Renal pelvis (tissue), 12 donors: ENCODE data around the gene CLEC18B. TPM values are rescaled to one million over a fixed set of nuclear protein-coding genes. Genes with fewer than 3 reads are reported as not detected.
"Not testable (repeated sequence)": the region's sequence is repeated elsewhere in the genome, so short reads cannot be mapped to it uniquely, and the experiment has no call there.

Experiments
- DNase-seq: peaks from one replicate; pipeline ENCODE4 v3.0.0-alpha.2; 2013
- long read RNA-seq, 16 experiments: transcript quantifications; one replicate each; lab custom pipeline, GENCODE V29; 2026
- polyA plus RNA-seq, 3 donors: library from polyadenylated mRNA; unstranded; fragments of 120-200 nt; gene quantifications; one replicate each; pipeline ENCODE4 v1.2.1, GENCODE V29; 2013; ENCODE audit not compliant: insufficient read length in 3 of 3

Gene CLEC18B
- 100 to 1,000 TPM; 154 to 228 (median 188) TPM for polyA plus RNA-seq
- long read RNA-seq, donor 1, partial matches to known transcripts, result 10 of 20 reads
- long read RNA-seq, donor 1, other reads (novel, unspliced or antisense), result 10 of 20 reads
- long read RNA-seq, donor 2, partial matches to known transcripts, result 25 of 45 reads
- long read RNA-seq, donor 2, other reads (novel, unspliced or antisense), result 20 of 45 reads
- long read RNA-seq, donor 3, partial matches to known transcripts, result 58 of 66 reads
- long read RNA-seq, donor 3, other reads (novel, unspliced or antisense), result 8 of 66 reads
- long read RNA-seq, donor 4, partial matches to known transcripts, result 27 of 28 reads
- long read RNA-seq, donor 4, other reads (novel, unspliced or antisense), result 0 of 28 reads
- long read RNA-seq, donor 5, partial matches to known transcripts, result 16 of 16 reads
- long read RNA-seq, donor 5, other reads (novel, unspliced or antisense), result 0 of 16 reads
- long read RNA-seq, donor 6, partial matches to known transcripts, result 33 of 40 reads
- long read RNA-seq, donor 6, other reads (novel, unspliced or antisense), result 7 of 40 reads
- long read RNA-seq, donor 7, partial matches to known transcripts, result 31 of 37 reads
- long read RNA-seq, donor 7, other reads (novel, unspliced or antisense), result 6 of 37 reads
- long read RNA-seq, donor 8, result 0 reads
- long read RNA-seq, donor 9, partial matches to known transcripts, result 30 of 36 reads
- long read RNA-seq, donor 9, other reads (novel, unspliced or antisense), result 6 of 36 reads
- long read RNA-seq, donor 10, partial matches to known transcripts, result 30 of 30 reads
- long read RNA-seq, donor 10, other reads (novel, unspliced or antisense), result 0 of 30 reads
- long read RNA-seq, donor 11, partial matches to known transcripts, result 7 of 32 reads
- long read RNA-seq, donor 11, other reads (novel, unspliced or antisense), result 25 of 32 reads
- long read RNA-seq, donor 12, partial matches to known transcripts, result 60 of 80 reads
- long read RNA-seq, donor 12, other reads (novel, unspliced or antisense), result 20 of 80 reads
- long read RNA-seq, donor 13, partial matches to known transcripts, result 8 of 13 reads
- long read RNA-seq, donor 13, other reads (novel, unspliced or antisense), result 5 of 13 reads
- long read RNA-seq, donor 14, result 0 reads
- long read RNA-seq, donor 15, result 0 reads
- long read RNA-seq, donor 16, partial matches to known transcripts, result 118 of 154 reads
- long read RNA-seq, donor 16, other reads (novel, unspliced or antisense), result 36 of 154 reads

DNA sequence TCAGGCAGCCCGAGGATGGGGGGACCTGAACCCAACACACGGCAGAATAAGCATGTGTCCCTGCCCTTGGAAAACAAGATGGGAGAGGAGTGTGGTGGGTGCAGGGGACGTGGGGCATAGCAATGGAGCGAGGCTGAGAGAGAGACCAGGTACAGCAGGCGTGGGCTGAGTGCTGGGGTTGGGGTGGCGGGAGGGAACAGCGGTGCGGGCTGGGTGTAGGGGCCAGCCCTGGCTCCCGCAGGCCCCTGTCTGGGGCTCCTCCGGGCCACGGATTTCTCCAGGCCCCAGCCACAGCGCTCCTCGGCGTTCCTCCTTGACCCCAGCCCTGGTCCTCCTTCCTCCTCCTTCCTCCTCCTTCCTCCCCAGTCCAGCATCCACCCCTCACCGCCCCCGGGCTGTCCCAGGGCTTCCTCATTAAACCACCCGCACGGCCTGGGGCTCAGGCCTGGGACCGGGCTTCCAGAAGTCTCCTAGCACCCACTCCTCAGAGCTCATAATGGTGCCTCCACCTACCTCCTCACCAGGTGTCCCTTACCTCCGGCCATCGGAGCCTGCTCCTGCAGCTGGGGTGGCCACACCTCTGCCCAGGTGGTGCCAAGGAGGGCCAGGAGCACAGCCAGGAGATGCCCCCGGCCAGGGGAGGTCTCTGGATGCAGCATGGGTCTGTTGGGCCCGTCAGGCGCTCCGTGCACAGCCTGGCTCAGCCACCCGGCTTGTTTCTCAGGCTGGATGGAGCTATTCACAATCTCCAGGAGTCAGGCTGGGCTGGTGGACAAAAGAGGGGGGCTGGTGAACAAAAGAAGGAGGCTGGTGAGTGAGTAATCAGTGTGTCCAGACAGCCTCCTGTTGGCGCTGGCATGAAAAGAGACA, at the start of gene CLEC18B:
Gene CLEC18B, minus strand, starts transcription at position 867 of the 870 bp plus-strand sequence. Its CDS starts 208 bp downstream, at position 659.
- DNase-seq, result not testable (repeated sequence)

DNA sequence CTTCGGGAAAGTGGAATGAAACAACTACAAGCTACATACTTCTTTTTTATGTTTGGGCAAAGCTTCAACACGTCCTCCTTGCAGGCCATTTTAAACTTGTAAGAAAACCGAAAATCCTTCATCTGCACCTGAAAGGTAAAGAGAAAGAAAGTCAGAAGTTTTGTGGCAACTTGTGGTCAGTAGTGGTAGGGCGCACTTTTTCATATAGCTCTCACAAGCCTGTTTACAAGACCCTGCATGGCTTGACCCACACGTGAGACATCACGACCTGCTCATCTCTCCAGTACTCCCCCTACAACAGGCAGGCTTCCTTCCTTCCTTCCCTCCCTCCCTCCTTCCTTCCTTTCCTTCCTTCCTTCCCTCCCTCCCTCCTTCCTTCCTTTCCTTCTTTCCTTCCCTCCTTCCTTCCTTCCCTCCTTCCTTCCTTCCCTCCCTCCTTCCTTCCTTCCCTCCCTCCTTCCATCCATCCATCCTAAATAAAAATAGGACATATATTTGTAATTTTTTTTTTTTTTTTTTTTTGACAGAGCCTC, 48.7 kb upstream of the CLEC18B start:
- DNase-seq, result no peak

DNA sequence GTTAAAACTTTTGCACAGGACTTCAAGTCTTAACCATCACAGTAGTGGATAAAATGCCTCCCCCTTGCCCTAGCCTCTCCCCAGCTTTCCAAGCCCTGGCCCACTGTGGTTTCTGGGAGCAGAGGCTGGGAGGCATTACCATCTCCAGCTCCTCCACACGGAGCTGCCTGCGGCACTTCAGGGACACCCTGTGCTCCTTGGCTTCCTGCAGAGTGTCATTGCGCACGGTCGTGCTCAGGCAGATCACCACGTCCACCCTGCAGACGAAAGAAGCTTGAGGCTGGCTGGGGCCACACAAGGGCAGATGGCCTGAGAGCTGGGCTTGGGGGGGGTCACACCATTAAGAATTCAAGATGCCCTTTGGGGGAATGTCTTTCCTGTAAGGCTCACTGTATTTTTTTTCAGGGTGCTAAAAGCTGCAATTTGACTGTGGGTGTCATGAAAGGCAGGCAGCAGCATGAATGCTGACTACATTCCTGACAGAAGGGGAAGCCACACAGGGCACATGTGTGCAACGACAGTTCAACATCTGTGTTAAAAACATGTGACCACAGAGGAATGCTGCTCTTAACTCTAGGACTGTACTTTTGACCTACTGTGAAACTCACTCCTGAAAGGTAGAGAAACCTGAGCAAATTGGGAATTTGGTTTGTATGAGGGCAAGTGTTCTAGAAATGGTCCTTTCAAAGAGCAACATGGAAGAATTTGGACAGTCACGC, 47.7 kb upstream of the CLEC18B start:
- DNase-seq, result no peak

- DNase-seq, result no peak
Measured at GRCh38 chr16:74466872-74467271, 45.6 kb upstream of the CLEC18B start.

GRCh38 chr16:74465851-74466685, 44.8 kb upstream of the CLEC18B start:
- no peak for DNase-seq

DNA sequence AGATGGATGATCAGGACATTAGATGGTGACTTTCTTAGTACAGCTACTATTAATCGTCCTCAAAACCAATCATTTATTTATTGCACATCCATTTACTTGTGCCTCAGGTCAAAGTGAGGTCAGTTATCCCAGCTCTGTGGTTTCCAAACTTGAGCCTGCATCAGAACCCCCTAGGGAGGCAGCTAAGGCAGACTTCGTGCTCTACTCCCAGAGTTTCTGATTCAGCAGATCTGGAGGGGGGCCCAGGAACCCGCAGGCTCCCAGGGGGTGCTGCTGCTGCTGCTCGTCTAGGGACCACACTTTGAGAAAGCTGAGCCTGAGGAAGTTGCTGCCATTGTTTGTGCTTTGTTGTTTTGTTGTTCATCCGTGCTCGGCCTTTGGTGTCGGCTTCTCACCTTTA, 44.0 kb upstream of the CLEC18B start:
- DNase-seq, result no peak

DNA sequence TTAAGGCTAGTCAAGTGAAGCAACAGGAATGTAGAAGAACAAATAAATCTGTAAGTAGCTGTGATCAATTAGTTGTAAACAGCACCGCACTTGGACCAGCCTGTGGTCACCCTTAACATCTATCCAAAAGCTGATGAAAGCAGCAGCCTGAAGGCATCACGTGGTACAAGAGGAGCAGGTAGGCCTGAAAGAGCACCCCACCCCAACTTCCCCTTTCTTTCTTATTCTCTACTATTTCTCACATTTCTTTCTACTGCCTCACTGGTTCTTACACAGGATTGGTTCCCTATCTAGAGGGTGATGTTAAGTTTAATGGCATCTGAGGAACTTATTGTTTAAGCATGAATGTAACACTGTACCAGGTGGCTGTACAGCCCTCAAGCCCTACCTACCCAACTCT, 42.6 kb upstream of the CLEC18B start:
- DNase-seq, result no peak

DNA sequence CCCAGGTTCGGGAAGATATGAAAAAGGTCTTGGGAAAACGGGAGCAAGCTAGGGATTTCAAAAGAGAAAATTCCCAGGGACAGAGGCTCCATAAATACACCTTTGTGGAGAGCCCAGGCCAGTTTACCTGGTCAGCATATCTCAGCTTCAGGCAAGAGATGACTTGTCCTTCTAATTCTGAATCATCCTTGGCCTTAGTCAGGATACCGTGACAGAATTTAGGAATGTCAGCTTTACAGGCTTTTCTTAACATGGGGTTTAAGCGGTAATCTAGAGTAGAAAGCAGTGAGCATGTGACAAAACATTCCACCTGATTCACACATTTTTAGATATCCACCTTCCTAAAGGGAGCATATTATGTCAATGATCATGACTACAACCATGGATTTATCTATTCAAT, 41.1 kb upstream of the CLEC18B start:
- DNase-seq, result no peak

DNA sequence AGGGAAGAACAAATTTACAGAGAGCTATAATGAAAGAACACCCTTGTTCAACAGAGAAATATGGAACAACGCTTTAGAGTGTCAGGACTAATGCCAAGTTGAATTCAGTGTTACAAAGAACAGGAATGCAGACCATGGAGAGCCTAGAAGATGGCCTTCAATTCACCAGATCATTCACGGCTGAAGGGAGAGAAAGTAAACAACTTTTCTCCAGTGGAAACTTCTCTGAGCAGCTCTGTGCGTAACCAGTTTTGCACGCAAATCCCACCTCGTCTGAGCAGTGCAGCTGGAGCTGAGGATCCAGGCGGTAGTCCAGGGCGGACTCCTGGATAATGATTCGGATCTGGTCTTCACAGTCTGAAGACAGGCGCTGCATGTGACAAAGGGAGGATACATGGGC, 40.5 kb upstream of the CLEC18B start:
- no peak for DNase-seq

DNA sequence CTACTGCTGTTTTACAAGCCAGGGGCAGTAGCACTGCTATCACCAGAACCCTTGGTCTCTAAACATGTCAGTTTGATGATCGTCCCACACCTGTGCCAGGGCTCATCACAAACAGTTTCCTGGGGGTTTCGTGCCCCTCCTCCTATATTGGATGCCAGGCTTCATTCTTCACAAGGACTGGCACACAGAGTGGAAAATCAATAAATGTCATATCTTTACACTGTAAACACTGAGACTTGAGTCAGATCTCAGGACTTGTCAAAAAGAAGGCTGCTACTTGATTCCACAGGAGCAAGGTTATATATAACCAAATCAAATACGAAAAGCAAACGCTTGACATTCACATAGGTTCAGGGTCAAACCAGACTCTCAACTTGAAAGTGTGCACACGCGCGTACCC, 39.3 kb upstream of the CLEC18B start:
- DNase-seq, result no peak

DNA sequence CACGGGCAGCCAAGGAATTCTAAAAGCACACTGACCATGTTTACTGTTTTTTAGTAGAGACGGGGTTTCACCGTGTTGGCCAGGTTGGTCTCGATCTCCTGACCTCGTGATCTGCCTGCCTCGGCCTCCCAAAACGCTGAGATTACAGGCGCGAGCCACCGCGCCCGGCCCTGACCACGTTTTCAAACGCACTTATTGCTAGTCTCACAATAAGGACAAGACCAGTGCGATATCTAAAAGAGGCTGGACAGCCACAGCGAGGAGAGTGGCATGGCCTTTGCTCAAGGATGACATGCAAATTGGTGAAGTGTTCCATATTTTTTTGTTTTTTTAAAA, 35.0 kb upstream of the CLEC18B start:
- no peak for DNase-seq

DNA sequence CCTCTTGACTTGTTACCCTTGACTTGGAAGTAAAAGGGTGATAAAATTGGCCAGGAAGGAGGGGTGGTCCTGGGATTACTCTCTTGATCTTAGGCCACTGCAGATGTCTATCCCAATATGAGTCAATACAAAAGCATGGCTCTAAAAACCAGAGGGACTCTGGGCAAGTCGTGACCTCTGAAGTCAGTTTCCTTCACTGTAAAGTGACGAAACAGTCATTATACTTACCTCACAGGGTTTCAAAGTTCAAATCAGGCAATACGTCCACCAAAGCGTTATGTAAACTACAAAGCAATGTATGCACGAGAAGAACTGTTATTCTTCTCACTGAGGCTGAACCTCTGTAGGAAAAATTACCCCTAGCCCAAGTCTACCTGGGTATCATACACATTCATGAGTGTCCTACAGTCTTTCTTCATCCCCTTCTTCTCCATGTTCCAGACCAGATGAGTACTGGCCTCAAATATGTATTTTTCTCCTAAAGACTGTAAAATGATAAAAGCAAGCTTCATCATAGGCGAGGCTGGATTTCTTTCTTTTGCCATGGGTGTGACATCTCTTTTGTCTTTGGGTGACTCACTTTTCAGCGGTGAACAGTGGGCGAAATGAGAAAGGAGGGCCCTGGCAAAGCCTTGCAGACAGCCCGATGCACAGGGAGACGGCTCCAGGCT, 34.5 kb upstream of the CLEC18B start:
- DNase-seq, result no peak

GRCh38 chr16:74455213-74455612, 33.9 kb upstream of the CLEC18B start:
- DNase-seq, result no peak

- no peak for DNase-seq
Measured at GRCh38 chr16:74451951-74452758, 30.9 kb upstream of the CLEC18B start.

DNA sequence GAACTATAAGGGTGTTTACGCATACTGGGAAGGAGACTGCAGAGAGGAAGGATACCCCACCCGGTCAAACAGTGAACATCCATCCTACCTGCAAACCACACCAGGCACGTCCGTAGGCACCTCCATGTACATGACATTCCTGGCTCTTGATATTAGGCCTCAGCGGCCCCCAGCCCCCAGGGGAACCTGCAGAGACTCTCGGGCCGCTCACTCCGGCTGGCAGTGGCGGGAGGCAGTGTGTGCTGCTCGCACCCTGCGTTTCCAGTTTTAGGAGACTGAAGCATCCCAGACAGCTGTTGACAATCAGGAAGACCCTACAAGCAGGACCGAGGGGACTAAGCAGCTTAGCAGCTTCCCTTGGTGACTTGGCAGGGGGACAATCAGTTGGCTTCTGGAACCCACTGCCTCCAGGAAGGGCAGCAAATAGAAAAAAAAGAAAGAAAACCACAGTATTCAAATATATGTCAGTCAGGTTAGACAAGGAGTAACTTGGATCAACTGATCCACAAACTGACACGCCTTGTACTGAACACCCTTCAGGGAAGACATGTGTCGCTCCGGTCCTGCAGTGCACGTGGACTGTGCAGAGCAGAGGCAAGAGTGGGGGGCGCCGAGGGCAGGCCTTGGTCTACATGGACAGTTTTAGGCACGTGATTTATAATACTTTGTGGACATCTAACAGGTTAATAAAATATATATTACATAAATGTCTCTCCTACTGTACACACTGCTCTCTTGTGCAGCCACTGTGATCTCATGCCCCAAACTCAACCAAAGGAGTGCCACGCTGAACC, 29.9 kb upstream of the CLEC18B start:
- DNase-seq, result no peak

DNA sequence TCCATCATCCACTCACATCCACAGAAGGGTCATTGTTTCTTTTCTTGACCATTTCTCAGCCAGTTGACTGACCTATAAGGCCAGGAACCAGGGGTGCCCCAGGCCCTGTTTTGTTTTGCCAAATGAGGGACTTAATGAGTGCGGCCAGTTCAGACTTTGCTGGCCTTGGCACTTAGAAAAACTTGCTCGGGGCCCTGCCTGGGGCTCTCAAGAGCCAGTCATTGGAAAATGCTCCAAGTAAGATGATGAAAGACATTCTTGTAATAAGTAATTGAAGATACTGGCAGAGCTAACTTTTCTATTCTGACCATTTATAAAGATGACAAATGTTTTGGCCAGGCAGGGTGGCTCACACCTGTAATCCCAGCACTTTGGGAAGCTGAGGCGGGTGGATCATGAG, 29.0 kb upstream of the CLEC18B start:
- DNase-seq, result no peak

- DNase-seq, result no peak
Measured at GRCh38 chr16:74449470-74449869, 28.2 kb upstream of the CLEC18B start.
